Mesenteric fat pad (tissue), 1 donor: ENCODE data around the gene MFAP3. TPM values are rescaled to one million over a fixed set of nuclear protein-coding genes. Genes with fewer than 3 reads are reported as not detected.

Experiments
- DNase-seq: peaks from one replicate; pipeline ENCODE4 v3.0.0-alpha.2; 2020; ENCODE audit warnings: low spot score
- total RNA-seq: library from RNA; stranded (reverse); fragmentation: NEBNext Ultra II Directional; extraction: Animal tissue kit (Norgen Biotek cat#: 25700); gene quantifications from one replicate; pipeline ENCODE4 v1.2.1, GENCODE V29; 2021
- donor health status: DM: yes; HTN: yes; CAD: no.

Gene MFAP3
- total RNA-seq, 1 donor from 2014 or later = 34.0 TPM

DNA sequence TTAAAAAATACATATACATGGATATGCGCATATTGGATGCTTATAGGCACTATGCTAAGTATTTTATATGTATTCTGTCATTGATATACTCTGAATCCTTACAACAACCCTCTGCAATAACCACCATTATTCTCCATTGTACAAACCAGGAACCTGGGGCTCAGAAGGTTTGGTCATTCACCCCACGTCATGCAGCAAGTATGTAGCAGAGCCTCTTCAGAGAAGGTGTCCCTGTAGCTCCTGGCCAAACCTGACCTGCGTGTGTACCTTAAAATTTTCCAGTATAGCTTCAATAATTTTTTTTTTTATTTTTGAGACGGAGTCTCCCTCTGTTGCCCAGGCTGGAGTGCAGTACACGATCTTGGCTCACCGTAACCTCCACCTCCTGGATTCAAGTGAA, 51.9 kb downstream of the MFAP3 start:
- no peak for DNase-seq

DNA sequence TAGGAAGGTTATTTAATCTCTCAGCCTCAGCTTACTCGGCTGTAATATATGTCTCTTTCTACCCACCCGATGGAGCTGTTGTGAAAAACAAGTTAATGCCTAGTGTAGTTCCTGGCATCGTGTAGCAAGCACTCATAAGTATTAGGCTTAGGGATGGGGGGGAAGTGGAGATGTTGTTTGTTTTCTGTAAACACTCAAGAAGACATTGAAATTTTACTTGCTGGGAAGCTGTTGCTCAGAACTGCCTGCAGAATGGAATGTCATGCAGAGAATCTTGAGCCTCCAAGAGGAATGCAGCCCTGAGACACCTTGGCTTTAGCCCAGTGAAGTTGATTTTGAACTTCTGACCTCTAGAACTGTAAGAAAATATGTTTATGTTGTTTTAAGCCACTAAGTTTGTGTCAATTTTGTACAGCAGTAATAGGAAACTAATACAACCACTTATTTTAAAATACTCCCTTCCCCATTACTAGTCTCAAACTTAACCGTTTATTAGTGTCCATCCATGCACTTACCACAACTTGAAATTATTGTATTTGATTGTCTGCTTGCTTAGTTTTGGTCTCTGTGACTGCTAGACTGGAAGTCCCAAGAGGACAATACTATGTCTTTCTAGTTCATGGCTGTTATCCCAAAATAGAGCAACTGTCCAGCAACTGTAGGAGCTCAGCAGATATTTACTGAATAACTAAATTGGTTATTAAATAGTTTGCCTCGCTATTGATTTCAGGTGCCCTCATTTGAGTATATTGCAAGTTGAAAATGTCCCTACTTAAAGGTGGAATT, 53.8 kb downstream of the MFAP3 start:
- no peak for DNase-seq

DNA sequence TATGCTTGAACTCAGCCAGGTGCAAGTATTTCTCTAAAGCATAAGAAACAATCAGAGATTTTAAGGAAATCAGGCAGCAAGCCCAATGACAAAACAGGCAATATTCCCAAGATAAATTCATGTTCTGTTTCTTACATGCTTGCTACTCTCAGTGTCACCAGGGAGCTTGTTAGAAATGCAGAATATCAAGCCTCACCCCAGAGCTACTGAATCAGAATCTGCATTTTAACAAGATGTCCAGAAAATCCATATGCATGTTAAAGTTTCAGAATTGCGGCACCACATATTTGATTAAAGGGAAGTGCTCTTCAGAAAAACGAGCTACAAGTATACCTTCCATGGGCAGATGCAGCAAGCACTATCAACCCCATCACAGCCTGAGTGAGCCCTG, 54.4 kb downstream of the MFAP3 start:
- no peak for DNase-seq

DNA sequence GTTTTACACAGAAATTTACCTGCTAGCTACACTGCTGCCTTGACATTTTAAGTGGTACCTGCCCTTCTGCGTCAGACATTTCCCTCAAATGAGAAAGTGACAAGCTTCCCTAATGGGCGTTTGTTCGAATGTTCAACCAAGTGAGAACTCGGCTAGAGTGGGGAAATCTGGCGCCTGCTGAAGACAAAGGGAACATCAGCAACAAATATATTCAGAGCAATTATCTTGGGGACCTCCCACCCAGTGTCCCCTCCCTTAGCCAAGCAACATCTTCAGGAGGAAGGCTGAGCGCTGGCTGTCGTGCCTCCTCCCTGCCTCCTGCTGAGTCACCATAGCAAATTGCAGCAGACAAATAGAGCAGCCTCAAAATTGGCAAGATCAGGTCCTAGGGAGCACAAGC, 57.1 kb downstream of the MFAP3 start:
- DNase-seq = no peak

DNA sequence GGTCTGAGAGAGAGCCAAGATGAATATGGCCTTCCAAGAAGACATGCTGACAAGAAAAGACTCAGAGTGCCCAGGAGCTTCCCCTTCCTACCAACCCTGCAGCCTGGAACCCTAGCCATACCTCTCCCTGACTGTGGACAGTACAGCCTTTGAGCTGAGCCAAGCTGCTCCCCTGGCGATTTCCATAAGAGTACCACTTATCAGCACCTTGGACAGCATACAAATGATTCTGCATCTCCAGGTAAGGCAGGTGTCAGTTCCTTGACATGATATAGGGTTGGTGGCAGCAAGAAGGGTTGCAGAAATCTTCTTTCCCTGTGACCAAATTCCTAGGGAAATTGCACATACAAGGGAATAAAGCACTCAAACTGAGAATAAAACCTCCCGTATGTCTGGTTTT, 58.3 kb downstream of the MFAP3 start:
- DNase-seq = no peak

DNA sequence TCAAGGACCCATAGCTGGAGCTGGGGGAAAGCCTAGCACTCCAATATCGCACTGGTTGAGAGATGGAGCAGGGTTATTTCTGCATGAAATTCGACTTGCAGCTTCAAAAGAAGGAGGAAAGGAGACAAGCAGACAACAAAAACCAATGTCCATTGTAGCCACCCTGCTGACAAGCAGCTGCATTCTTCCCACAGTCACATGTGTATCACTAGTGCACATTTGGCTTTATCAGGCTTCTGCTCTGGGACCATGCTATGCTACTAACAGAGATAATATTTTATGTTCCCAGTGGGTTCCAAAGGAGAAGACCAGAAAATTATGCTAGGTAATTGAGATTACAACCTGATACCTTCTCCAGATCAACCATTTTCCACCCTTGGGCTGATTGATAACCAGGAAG, 59.7 kb downstream of the MFAP3 start:
- no peak for DNase-seq

DNA sequence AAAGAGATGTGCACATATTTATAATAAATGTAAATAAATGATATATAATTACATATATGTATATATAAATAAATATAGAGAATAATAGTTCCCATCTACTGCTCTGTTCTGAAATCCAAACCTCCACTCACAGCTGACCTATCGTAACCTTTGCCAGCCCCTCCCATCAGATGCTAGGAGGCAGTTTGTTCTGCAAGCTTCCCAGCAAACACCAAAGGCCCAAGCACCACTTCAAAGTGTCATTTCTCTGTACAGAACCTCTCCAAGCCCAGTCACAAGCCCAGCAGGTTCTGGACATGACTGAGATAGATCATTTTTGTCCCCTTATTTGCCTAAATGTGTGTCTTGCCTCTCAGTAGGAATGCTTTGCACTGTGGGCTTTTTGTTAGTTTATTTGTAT, 62.4 kb downstream of the MFAP3 start:
- DNase-seq = no peak

DNA sequence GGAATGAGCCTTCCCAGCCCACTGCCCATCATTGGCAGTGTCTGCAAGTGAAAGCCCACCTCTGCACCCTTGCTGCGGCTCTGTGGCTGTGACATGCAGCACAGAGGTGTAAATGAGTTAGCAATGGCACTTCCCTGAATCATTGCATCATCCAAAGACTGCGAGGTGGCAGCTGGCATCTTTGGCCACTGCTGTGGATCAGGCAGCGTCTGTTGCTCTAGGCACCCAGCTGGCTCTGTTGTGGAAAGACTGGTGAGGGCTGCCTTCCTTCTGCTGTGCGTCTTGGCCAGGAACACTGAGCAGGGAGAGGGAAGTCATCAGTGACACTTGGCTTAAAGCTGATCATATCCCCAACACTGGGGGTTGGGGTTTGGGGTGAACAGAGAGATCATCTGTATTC, 64.5 kb downstream of the MFAP3 start:
- no peak for DNase-seq

Other genes starting within 250 kb of the MFAP3 start
- gene FAM114A2, start 57 bp upstream of the MFAP3 start, total RNA-seq = 29.2 TPM
- gene GALNT10, start 151.8 kb downstream of the MFAP3 start, total RNA-seq = 33.1 TPM